ENCODE results near the gene PTPN11. TPM values are rescaled to one million over a fixed set of nuclear protein-coding genes. Genes with fewer than 3 reads are reported as not detected.
A peak's percentile ranks its signal among the peaks of the same experiment; 100 is the strongest.

Gene PTPN11
- total RNA-seq, 2 experiments from 2014 or later: 56.2 to 123 TPM

DNA sequence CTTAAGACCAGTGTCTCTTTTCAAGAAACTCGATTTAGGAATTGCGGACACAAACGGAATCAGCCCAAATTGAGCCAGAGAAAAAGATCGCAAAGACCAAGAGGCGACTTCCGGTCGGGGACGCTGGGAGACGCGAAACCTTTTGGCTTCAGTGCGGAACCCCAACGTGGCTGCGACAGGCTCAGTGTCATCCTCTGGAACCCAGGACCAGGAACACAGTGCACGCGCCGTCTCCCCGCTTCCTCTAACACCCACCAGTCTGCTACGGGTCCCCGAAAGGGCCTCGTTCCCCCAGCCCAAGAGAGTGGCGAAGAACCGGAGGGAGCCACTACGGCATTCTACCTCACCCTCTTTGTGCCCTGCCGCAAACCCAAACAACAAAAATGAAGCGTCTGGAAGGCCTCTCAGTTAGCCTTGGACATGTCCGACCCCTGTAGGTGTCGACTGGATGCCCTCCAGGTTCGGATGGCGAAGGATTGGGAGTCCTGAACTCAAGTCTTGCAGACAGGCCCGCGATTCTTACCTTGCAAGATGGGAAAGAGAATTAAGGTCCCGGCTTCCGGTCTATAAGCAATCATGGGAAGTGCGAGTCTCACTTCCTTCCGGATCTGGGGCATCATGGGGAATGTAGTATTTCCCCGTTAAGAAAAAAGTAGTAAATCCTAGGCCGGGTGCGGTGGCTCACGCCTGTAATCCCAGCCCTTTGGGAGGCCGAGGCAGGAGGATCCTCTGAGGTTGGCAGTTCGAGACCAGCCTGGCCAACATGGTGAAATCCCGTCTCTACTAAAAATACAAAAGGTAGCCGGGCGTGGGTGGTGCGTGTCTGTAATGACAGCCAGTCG lies 9.5 kb upstream of the PTPN11 start, which contains the start of gene RPL6:
Gene RPL6, minus strand, starts transcription at position 542 of the 842 bp plus-strand sequence. CDS start 949 bp downstream, outside the sequence.
- intact Hi-C loops (cut with micrococcal nuclease; ENCODE audit: unreplicated experiment): loop anchor here (1.0 to 2.0 kb wide), 2 partner anchors 9 to 394 kb away; partner anchors contain the start of gene PTPN11
- H3K79me2 ChIP-seq (ENCODE audit: insufficient read depth, low read depth, low read length): peaks cover 41% of the 10 kb centered on the region
- peaks cover 33% of the 10 kb centered on the region for H3K4me1 ChIP-seq (ENCODE audit: insufficient read depth, low read length, poor library complexity, severe bottlenecking)
- H4K20me1 ChIP-seq (ENCODE audit: insufficient read depth, low read length): peaks cover 27% of the 10 kb centered on the region
- no TSS peak for BruUV-seq (replicated peaks)
- H3K27ac ChIP-seq (ENCODE audit: low read depth, low read length, poor library complexity, severe bottlenecking): peak within 1 kb of the TSS; percentile 70
- peak within 1 kb of the TSS; percentile 95 for H3K4me2 ChIP-seq (ENCODE audit: low read length)
- H3K9me2 ChIP-seq (ENCODE audit: insufficient read depth, low read length): no peaks in the 10 kb centered on the region
- CTCF ChIA-PET (ENCODE audit: unreplicated experiment): no interaction called here
- POLR2A ChIA-PET: no interaction called here
- H3K36me3 ChIP-seq (ENCODE audit: insufficient read depth, low read length): peaks cover 50% of the 10 kb centered on the region
- TF ChIP-seq EZH2phosphoT487 (IDR thresholded peaks at IDR 0.05; ENCODE audit: borderline replicate concordance, low read depth, low read length): no peak
- TF ChIP-seq, protein P1, sequence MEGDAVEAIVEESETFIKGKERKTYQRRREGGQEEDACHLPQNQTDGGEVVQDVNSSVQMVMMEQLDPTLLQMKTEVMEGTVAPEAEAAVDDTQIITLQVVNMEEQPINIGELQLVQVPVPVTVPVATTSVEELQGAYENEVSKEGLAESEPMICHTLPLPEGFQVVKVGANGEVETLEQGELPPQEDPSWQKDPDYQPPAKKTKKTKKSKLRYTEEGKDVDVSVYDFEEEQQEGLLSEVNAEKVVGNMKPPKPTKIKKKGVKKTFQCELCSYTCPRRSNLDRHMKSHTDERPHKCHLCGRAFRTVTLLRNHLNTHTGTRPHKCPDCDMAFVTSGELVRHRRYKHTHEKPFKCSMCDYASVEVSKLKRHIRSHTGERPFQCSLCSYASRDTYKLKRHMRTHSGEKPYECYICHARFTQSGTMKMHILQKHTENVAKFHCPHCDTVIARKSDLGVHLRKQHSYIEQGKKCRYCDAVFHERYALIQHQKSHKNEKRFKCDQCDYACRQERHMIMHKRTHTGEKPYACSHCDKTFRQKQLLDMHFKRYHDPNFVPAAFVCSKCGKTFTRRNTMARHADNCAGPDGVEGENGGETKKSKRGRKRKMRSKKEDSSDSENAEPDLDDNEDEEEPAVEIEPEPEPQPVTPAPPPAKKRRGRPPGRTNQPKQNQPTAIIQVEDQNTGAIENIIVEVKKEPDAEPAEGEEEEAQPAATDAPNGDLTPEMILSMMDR (conservative IDR thresholded peaks at IDR 0.05; ENCODE audit: low read length): no peak
- DNase-seq (ENCODE audit: low spot score): peak; percentile 94
- H3K4me3 ChIP-seq (ENCODE audit: low read depth, low read length, poor library complexity, severe bottlenecking): peak within 1 kb of the TSS; percentile 81
- peak within 1 kb of the TSS; percentile 19; the same call in 1 of the 2 replicates for H2AFZ ChIP-seq (ENCODE audit: low read length)
- H3K9me3 ChIP-seq (ENCODE audit: low read length): no peaks in the 10 kb centered on the region

DNA sequence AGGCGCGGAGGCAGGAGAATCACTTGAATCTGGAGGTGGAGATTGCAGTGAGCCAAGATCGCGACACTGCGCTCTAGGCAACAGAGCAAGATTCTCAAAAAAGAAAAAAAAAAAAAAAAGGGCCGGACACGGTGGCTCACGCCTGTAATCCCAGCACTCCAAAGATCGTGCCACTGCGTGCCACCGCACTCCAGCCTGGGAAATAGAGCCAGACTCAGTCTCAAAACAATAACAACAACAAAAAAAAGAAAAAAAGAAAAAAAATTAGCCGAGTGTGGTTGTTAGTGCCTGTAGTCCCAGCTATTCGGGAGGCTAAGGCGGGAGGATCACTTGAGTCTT lies 8.9 kb upstream of the PTPN11 start:
- BruUV-seq (replicated peaks): no TSS peak
- CTCF ChIA-PET (ENCODE audit: unreplicated experiment): no interaction called here

More for the DNA sequence above, 8.9 kb upstream of the PTPN11 start:
- H3K27ac ChIP-seq (ENCODE audit: low read depth, low read length, poor library complexity, severe bottlenecking): no peak overlapping the region
- intact Hi-C loops (cut with micrococcal nuclease; ENCODE audit: unreplicated experiment): loop anchor here (1.0 to 2.0 kb wide), 2 partner anchors 8 to 395 kb away; partner anchors contain the start of gene PTPN11
- no peak overlapping the region for H3K4me3 ChIP-seq (ENCODE audit: low read depth, low read length, poor library complexity, severe bottlenecking)
- no peak overlapping the region; the same call in 1 of the 2 replicates for H2AFZ ChIP-seq (ENCODE audit: low read length)
- H3K4me2 ChIP-seq (ENCODE audit: low read length): no peak overlapping the region
- peaks cover 41% of the 10 kb centered on the region for H3K79me2 ChIP-seq (ENCODE audit: insufficient read depth, low read depth, low read length)
- peaks cover 21% of the 10 kb centered on the region for H4K20me1 ChIP-seq (ENCODE audit: insufficient read depth, low read length)
- POLR2A ChIA-PET: interaction anchor here (0.7 kb wide), 1 partner anchor 255 kb away, joined by 3 read pairs; no protein-coding TSS in a partner anchor
- peaks cover 44% of the 10 kb centered on the region for H3K36me3 ChIP-seq (ENCODE audit: insufficient read depth, low read length)
- no peaks in the 10 kb centered on the region for H3K9me2 ChIP-seq (ENCODE audit: insufficient read depth, low read length)
- TF ChIP-seq, protein P1 (conservative IDR thresholded peaks at IDR 0.05; ENCODE audit: low read length): no peak
- no peak for TF ChIP-seq EZH2phosphoT487 (IDR thresholded peaks at IDR 0.05; ENCODE audit: borderline replicate concordance, low read depth, low read length)
- DNase-seq (ENCODE audit: low spot score): no peak
- peaks cover 33% of the 10 kb centered on the region for H3K4me1 ChIP-seq (ENCODE audit: insufficient read depth, low read length, poor library complexity, severe bottlenecking)
- H3K9me3 ChIP-seq (ENCODE audit: low read length): no peaks in the 10 kb centered on the region
